A673 (cell line): ENCODE measurements around the gene SKAP1. TPM values are rescaled to one million over a fixed set of nuclear protein-coding genes. Genes with fewer than 3 reads are reported as not detected.

ENCODE experiments used
- BruUV-seq: library from RNA; stranded (reverse); fragments of 400-500 nt; replicated peaks from 2 replicates; lab custom pipeline; 2021; lab: Mats Ljungman, UMichigan
- CTCF ChIA-PET: fragments of 300-600 bp; sonication (Branson Sonifier 250); formaldehyde crosslinking; loops from one replicate; lab custom pipeline; 2022; ENCODE audit warnings: antibody characterized with exemption; lab: Charles Lee
- POLR2A ChIA-PET: fragments of 300-600 bp; sonication (Branson Sonifier 250); formaldehyde crosslinking; loops from one replicate; lab custom pipeline; 2022; ENCODE audit warnings: antibody characterized with exemption; ENCODE audit not compliant: low non-redundant PET; lab: Charles Lee
- DNase-seq: peaks from one replicate; pipeline ENCODE4 v3.0.0-alpha.2; 2015; ENCODE audit warnings: low spot score
- H3K27ac ChIP-seq: fragments of 200-600 bp; sonication (generic); 2 replicates; pipeline ENCODE4 v1.5.1; 2016; ENCODE audit warnings: mixed run types, low read depth, mild to moderate bottlenecking, mixed read lengths, antibody characterized with exemption, low read length; ENCODE audit not compliant: poor library complexity, severe bottlenecking
- H3K27me3 ChIP-seq: fragments of 200-600 bp; sonication (generic); replicated peaks from 2 replicates; pipeline ENCODE4 v1.6.1; 2017; ENCODE audit warnings: mixed run types, low read depth, mild to moderate bottlenecking, mixed read lengths, antibody characterized with exemption, low read length; ENCODE audit not compliant: insufficient read depth, poor library complexity
- H3K36me3 ChIP-seq: fragments of 200-600 bp; sonication (generic); 2 replicates; pipeline ENCODE4 v1.6.1; 2016; ENCODE audit warnings: mixed run types, mild to moderate bottlenecking, mixed read lengths, antibody characterized with exemption, low read length; ENCODE audit not compliant: insufficient read depth, poor library complexity, severe bottlenecking
- H3K4me1 ChIP-seq: fragments of 200-600 bp; sonication (generic); 2 replicates; pipeline ENCODE4 v1.6.1; 2017; ENCODE audit warnings: mixed run types, mild to moderate bottlenecking, mixed read lengths, antibody characterized with exemption, low read length; ENCODE audit not compliant: insufficient read depth, poor library complexity, severe bottlenecking
- H3K4me3 ChIP-seq: fragments of 200-600 bp; sonication (generic); 2 replicates; pipeline ENCODE4 v1.5.1; 2016; ENCODE audit warnings: low read depth, mixed run types, mild to moderate bottlenecking, mixed read lengths, low read length; ENCODE audit not compliant: poor library complexity, severe bottlenecking
- H3K9me3 ChIP-seq: fragments of 200-600 bp; sonication (generic); 2 replicates; pipeline ENCODE4 v1.6.1; 2016; ENCODE audit warnings: mixed run types, low read depth, mild to moderate bottlenecking, mixed read lengths, antibody characterized with exemption, low read length; ENCODE audit not compliant: poor library complexity, severe bottlenecking
- CTCF ChIP-seq: fragments of 300-800, 200-600 bp; sonication (generic); conservative IDR thresholded peaks from 2 replicates; pipeline ENCODE4 v1.5.1; 2017; ENCODE audit warnings: low read depth, mild to moderate bottlenecking, antibody characterized with exemption, low read length, moderate library complexity, mixed read lengths
- EZH2 ChIP-seq: fragments of 200-600 bp; sonication (generic); IDR thresholded peaks from 2 replicates; pipeline ENCODE4 v1.6.1; 2017; ENCODE audit warnings: borderline replicate concordance, low read depth, mild to moderate bottlenecking, mixed read lengths, antibody characterized with exemption, low read length; ENCODE audit not compliant: poor library complexity, severe bottlenecking
- intact Hi-C: fragments of 100-400 bp; cut with micrococcal nuclease; formaldehyde crosslinking; loops from one replicate; pipeline ENCODE4 v1.10.0; 2022; ENCODE audit not compliant: unreplicated experiment
- total RNA-seq: library from RNA; stranded (reverse); gene quantifications from 2 replicates; pipeline ENCODE4 v1.2.3, GENCODE V29; 2021

SKAP1 gene
- total RNA-seq, 1 experiment from 2014 or later: not detected

GRCh38 chr17:48148029-48148770 is 281.8 kb downstream of the SKAP1 start:
- no peaks in the 10 kb centered on the region for H3K27me3 ChIP-seq
- no peaks in the 10 kb centered on the region for H3K9me3 ChIP-seq
- no TSS peak for BruUV-seq
- ChIA-PET POLR2A (interaction anchor here (0.5 kb wide), 1 partner anchor 73 kb away, joined by 5 read pairs; no protein-coding TSS in a partner anchor), CTCF (interaction anchor here (0.5 to 0.6 kb wide), 3 partner anchors 10 to 489 kb away, joined by 3 to 4 read pairs (median 3); no protein-coding TSS in a partner anchor)
- H3K4me1 ChIP-seq: peaks cover 49% of the 10 kb centered on the region
- no peak overlapping the region for H3K4me3 ChIP-seq
- intact Hi-C loops: no loop called here
- no peak for DNase-seq
- H3K36me3 ChIP-seq: no peaks in the 10 kb centered on the region
- TF ChIP-seq CTCF (no peak), EZH2 (no peak)
- no peak overlapping the region for H3K27ac ChIP-seq

- DNase-seq: no peak
- peaks cover 30% of the 10 kb centered on the region for H3K4me1 ChIP-seq
- H3K27ac ChIP-seq: no peak overlapping the region
- no peaks in the 10 kb centered on the region for H3K36me3 ChIP-seq
- H3K27me3 ChIP-seq: no peaks in the 10 kb centered on the region
- intact Hi-C loops: no loop called here
- TF ChIP-seq EZH2: no peak
- no peak for TF ChIP-seq CTCF
- BruUV-seq: no TSS peak
- no peak overlapping the region for H3K4me3 ChIP-seq
- no peaks in the 10 kb centered on the region for H3K9me3 ChIP-seq
- CTCF ChIA-PET: no interaction called here
- POLR2A ChIA-PET: no interaction called here
These were observed 284.8 kb downstream of the SKAP1 start for GRCh38 chr17:48144976-48145798.

- Histone ChIP-seq H3K36me3 (no peaks in the 10 kb centered on the region), H3K4me1 (peaks cover 22% of the 10 kb centered on the region), H3K27me3 (no peaks in the 10 kb centered on the region), H3K27ac (no peak overlapping the region), H3K4me3 (no peak overlapping the region), H3K9me3 (no peaks in the 10 kb centered on the region)
- CTCF ChIA-PET: no interaction called here
- BruUV-seq: no TSS peak
- POLR2A ChIA-PET: no interaction called here
- DNase-seq: no peak
- intact Hi-C loops: no loop called here
- TF ChIP-seq CTCF (no peak), EZH2 (no peak)
These were observed 285.8 kb downstream of the SKAP1 start for GRCh38 chr17:48144231-48144630.
